ENCODE data around the gene TSC2. TPM values are rescaled to one million over a fixed set of nuclear protein-coding genes. Genes with fewer than 3 reads are reported as not detected.

The TSC2 gene
- total RNA-seq, 1 donor from 2014 or later, result 242 TPM

GRCh38 chr16:2056077-2056476 lies 8.3 kb downstream of the TSC2 start:
- TF ChIP-seq CTCF (IDR thresholded peaks at IDR 0.05; ENCODE audit: unreplicated experiment), result no peak
- Mint-ChIP-seq H3K27me3 (ENCODE audit: low read depth) (no peaks in the 10 kb centered on the region), H3K4me3 (no peak overlapping the region), H3K36me3 (peaks cover 10% of the 10 kb centered on the region), H3K9me3 (no peaks in the 10 kb centered on the region), H3K4me1 (no peaks in the 10 kb centered on the region), H3K27ac (no peak overlapping the region)
- DNase-seq (ENCODE audit: low spot score in 2 of 2, unreplicated experiment in 2 of 2), result no peak

- no peak for DNase-seq (ENCODE audit: low spot score in 2 of 2, unreplicated experiment in 2 of 2)
- TF ChIP-seq CTCF (IDR thresholded peaks at IDR 0.05; ENCODE audit: unreplicated experiment), result no peak
- H3K36me3 Mint-ChIP-seq, result peaks cover 7% of the 10 kb centered on the region
- H3K27me3 Mint-ChIP-seq (ENCODE audit: low read depth), result no peaks in the 10 kb centered on the region
- H3K27ac Mint-ChIP-seq, result no peak overlapping the region
- no peak overlapping the region for H3K4me3 Mint-ChIP-seq
- H3K9me3 Mint-ChIP-seq, result no peaks in the 10 kb centered on the region
- H3K4me1 Mint-ChIP-seq, result no peaks in the 10 kb centered on the region
Observed at GRCh38 chr16:2056681-2057407, 9.1 kb downstream of the TSC2 start.

- Mint-ChIP-seq H3K27ac (no peak overlapping the region), H3K27me3 (ENCODE audit: low read depth) (no peaks in the 10 kb centered on the region), H3K4me1 (no peaks in the 10 kb centered on the region), H3K9me3 (no peaks in the 10 kb centered on the region), H3K4me3 (no peak overlapping the region), H3K36me3 (peaks cover 7% of the 10 kb centered on the region)
- DNase-seq (ENCODE audit: low spot score in 2 of 2, unreplicated experiment in 2 of 2), result no peak
- TF ChIP-seq CTCF (IDR thresholded peaks at IDR 0.05; ENCODE audit: unreplicated experiment), result no peak
Observed at GRCh38 chr16:2057438-2057837, 9.7 kb downstream of the TSC2 start.

- no peak for TF ChIP-seq CTCF (IDR thresholded peaks at IDR 0.05; ENCODE audit: unreplicated experiment)
- Mint-ChIP-seq H3K27ac (no peak overlapping the region), H3K4me3 (no peak overlapping the region), H3K36me3 (peaks cover 9% of the 10 kb centered on the region), H3K4me1 (no peaks in the 10 kb centered on the region), H3K27me3 (ENCODE audit: low read depth) (no peaks in the 10 kb centered on the region), H3K9me3 (no peaks in the 10 kb centered on the region)
- DNase-seq (ENCODE audit: low spot score in 2 of 2, unreplicated experiment in 2 of 2), result no peak
Observed at GRCh38 chr16:2058420-2058819, 10.6 kb downstream of the TSC2 start.

GRCh38 chr16:2058872-2059271 lies 11.1 kb downstream of the TSC2 start:
- no peak overlapping the region for H3K4me3 Mint-ChIP-seq
- peaks cover 7% of the 10 kb centered on the region for H3K36me3 Mint-ChIP-seq
- H3K4me1 Mint-ChIP-seq, result no peaks in the 10 kb centered on the region
- H3K27me3 Mint-ChIP-seq (ENCODE audit: low read depth), result no peaks in the 10 kb centered on the region
- no peaks in the 10 kb centered on the region for H3K9me3 Mint-ChIP-seq
- DNase-seq (ENCODE audit: low spot score in 2 of 2, unreplicated experiment in 2 of 2), result no peak
- no peak for TF ChIP-seq CTCF (IDR thresholded peaks at IDR 0.05; ENCODE audit: unreplicated experiment)
- no peak overlapping the region for H3K27ac Mint-ChIP-seq
